Heart right ventricle (tissue), 16 donors: ENCODE data around the gene FAM13B. TPM values are rescaled to one million over a fixed set of nuclear protein-coding genes. Genes with fewer than 3 reads are reported as not detected.
"Not testable (repeated sequence)": the region's sequence is repeated elsewhere in the genome, so short reads cannot be mapped to it uniquely, and the experiment has no call there.

Experiments used
- ATAC-seq, 8 donors: fragments of 200-7000 bp; cut with Tn5 transposase; one replicate each; pipeline ENCODE4 v1.9.1; 2020; ENCODE audit warnings: mild to moderate bottlenecking in 8 of 8, moderate library complexity in 8 of 8, moderate number of reproducible peaks in 1 of 8
- DNase-seq, 2 donors: peaks; one replicate each; pipeline ENCODE4 v3.0.0-alpha.2; 2020
- H3K27ac ChIP-seq, 10 donors: fragments of 200-600 bp; sonication (generic) in 2 of 10; one replicate each; pipeline versions ENCODE4 v1.5.0 to v1.8.0; 2020 to 2022; ENCODE audit warnings: mild to moderate bottlenecking in 3 of 10
- H3K27me3 ChIP-seq, 7 donors: fragments of 200-600 bp; one replicate each; pipeline ENCODE4 v1.8.0; 2021 to 2022; ENCODE audit warnings: mild to moderate bottlenecking in 2 of 7
- H3K36me3 ChIP-seq, 9 donors: fragments of 200-600 bp; sonication (generic) in 1 of 9; one replicate each; pipeline versions ENCODE4 v1.5.0 to v1.8.0; 2020 to 2022; ENCODE audit warnings: mild to moderate bottlenecking in 2 of 9
- H3K4me1 ChIP-seq, 9 donors: fragments of 200-600 bp; sonication (generic) in 1 of 9; one replicate each; pipeline versions ENCODE4 v1.5.0 to v1.8.0; 2020 to 2022; ENCODE audit warnings: mild to moderate bottlenecking in 4 of 9
- H3K4me3 ChIP-seq, 10 donors: fragments of 200-600 bp; sonication (generic) in 2 of 10; one replicate each; pipeline versions ENCODE4 v1.5.0 to v1.8.0; 2020 to 2022; ENCODE audit warnings: mild to moderate bottlenecking in 7 of 10, moderate library complexity in 2 of 10
- H3K9me3 ChIP-seq, 11 donors: fragments of 200-600 bp in 10 of 11; sonication (generic) in 2 of 11; one replicate each; pipeline versions ENCODE4 v1.5.0 to v1.8.0; 2013 to 2022; ENCODE audit warnings: mild to moderate bottlenecking in 2 of 11, control low read depth in 1 of 11, moderate library complexity in 1 of 11
- WGBS, 2 donors: extraction: QIAGEN DNeasy Blood & Tissue Kit; methylation state at CpG; one replicate each; pipeline ENCODE4 v1.1.7; 2013; ENCODE audit warnings: inconsistent platforms in 1 of 2; 5-methylcytosine and 5-hydroxymethylcytosine counted together
- intact Hi-C, 10 donors: fragments of 100-400 bp; cut with DNase I; formaldehyde crosslinking; loops; one replicate each; pipeline versions ENCODE4 v1.11.1 to v1.14.2; 2022
- polyA plus RNA-seq, 2 donors: library from polyadenylated mRNA; stranded (reverse); fragments of 200-250 nt; gene quantifications; one replicate each; pipeline ENCODE4 v1.2.3, GENCODE V29; 2013
- total RNA-seq, 10 donors: library from RNA; stranded (reverse); fragmentation: NEBNext Ultra II Directional in 3 of 10; extraction: Animal tissue kit (Norgen Biotek cat#: 25700) in 3 of 10; gene quantifications; one replicate each; pipeline versions ENCODE4 v1.2.1 to v1.2.4, GENCODE V29; 2021 to 2023
- TF ChIP-seq, protein P1 (sequence below), 9 donors: fragments of 200-600 bp; sonication (generic) in 2 of 9; IDR thresholded peaks; one replicate each; pipeline versions ENCODE4 v1.5.0 to v1.8.0; 2021 to 2022; ENCODE audit warnings: antibody characterized with exemption in 9 of 9, mild to moderate bottlenecking in 5 of 9, moderate library complexity in 1 of 9
- donor health status: Arrhythmogenic right ventricular cardiomyopathy.
- donor health status: ischemic (EF 13 %, LVEDD 7.1; RV severe dilation, severe dysfunction).
- donor health status: healthy with polysubstance abuse.
- donor health status: DM: no; HTN: yes; CAD: no.
- donor health status: DM: no; HTN: no; CAD: no.
- donor health status: ischemic (EF 25% LVEDD 6.9; RV normal size, moderate dysfunction).
- donor health status: ischemic (EF 25% LVEDD 5.7; RV mildly dilated, moderate dysfunction).
- donor health status: healthy.
- donor health status: DM: yes; HTN: yes; CAD: no.
- donor health status: Ischemic cardiomyopathy.
- donor health status: ischemic (EF 35%, LVEDD 5.7; RV mildly dilated, moderate dysfunction).
- donor health status: nonischemic (EF 11% LVEDD 7.7; RV severe dilation, severe dysfunction).
- donor health status: DM: yes; HTN: yes; CAD: no.
- donor health status: PGD.
- donor health status: ischemic (EF 29% LVEDD 5.4; RV normal size, mild dysfunction).
- donor health status: nonischemic (EF 23%, LVEDD 6.1; RV moderate dilation, normal function).

The FAM13B gene
- total and polyA plus RNA-seq, 12 donors = 8.8 to 47.4 (median 31.6) TPM

DNA sequence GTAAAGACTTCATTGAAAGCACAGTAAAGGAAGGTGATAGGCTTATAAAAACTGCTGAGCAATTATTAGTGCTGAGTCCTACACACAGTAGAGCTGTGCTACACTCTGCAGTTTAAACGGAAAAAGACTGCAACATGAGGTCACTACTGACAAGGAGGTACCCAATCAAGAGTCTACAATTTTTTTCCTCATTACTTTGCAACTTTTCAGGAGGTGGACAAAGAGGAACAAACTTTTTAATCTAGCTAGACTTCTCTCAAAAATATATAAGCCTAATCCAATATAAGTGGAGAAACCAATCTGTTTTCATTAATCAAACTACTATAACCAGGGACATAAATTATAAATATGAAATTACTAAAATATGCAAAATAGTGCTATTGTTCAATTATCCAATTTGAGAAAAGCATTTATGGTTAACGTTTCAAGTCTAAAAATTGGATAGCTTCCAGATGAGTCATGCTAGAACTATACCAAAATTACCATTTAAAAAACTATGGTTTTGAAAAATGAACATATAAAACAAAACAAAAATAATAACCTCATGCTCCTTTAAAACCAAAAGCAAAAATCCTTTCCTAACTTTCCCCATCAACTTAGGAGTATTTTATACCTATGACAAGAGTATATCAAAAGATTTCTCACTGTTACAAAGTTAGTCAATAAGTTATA, 37.7 kb downstream of the FAM13B start:
- peaks cover 0 to 7% (median 0%) of the 10 kb centered on the region in 11 donors for H3K9me3 ChIP-seq
- TF ChIP-seq, protein P1, sequence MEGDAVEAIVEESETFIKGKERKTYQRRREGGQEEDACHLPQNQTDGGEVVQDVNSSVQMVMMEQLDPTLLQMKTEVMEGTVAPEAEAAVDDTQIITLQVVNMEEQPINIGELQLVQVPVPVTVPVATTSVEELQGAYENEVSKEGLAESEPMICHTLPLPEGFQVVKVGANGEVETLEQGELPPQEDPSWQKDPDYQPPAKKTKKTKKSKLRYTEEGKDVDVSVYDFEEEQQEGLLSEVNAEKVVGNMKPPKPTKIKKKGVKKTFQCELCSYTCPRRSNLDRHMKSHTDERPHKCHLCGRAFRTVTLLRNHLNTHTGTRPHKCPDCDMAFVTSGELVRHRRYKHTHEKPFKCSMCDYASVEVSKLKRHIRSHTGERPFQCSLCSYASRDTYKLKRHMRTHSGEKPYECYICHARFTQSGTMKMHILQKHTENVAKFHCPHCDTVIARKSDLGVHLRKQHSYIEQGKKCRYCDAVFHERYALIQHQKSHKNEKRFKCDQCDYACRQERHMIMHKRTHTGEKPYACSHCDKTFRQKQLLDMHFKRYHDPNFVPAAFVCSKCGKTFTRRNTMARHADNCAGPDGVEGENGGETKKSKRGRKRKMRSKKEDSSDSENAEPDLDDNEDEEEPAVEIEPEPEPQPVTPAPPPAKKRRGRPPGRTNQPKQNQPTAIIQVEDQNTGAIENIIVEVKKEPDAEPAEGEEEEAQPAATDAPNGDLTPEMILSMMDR (IDR thresholded peaks at IDR 0.05) = no peak
- no peak overlapping the region for H3K4me3 ChIP-seq
- ATAC-seq (peak in 6 of 8 donors; percentile 51 to 77 (median 58)), DNase-seq (no peak)
- peaks cover 0 to 53% (median 22%) of the 10 kb centered on the region in 9 donors for H3K4me1 ChIP-seq
- H3K36me3 ChIP-seq = peaks cover 0 to 56% (median 0%) of the 10 kb centered on the region in 9 donors
- 30% methylated on average over 2 of the region's 2 CpGs for WGBS, 2 donors
- intact Hi-C loops = no loop called here
- peak overlapping the region in 1 of 10 donors; percentile 22 for H3K27ac ChIP-seq
- no peaks in the 10 kb centered on the region for H3K27me3 ChIP-seq

DNA sequence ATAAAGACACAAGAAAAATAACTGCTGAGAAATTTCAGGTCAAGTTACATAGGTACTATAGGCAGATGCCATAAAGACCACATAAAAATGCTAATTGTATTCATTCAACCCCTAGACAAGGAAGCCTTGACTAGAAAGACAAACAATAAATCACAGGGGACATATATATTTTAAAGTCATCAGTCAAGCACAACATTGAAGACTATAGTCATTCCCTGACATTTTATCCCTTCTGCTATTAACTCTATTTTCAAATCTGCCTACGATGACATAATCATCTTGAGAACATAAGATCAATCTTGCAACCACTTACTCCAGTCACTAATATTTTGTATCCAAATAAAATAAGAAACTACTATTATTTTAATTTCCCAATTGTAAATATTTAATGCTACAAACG, 38.3 kb downstream of the FAM13B start:
- H3K36me3 ChIP-seq = peaks cover 0 to 57% (median under 1%) of the 10 kb centered on the region in 9 donors
- peaks cover 0 to 47% (median 21%) of the 10 kb centered on the region in 9 donors for H3K4me1 ChIP-seq

DNA sequence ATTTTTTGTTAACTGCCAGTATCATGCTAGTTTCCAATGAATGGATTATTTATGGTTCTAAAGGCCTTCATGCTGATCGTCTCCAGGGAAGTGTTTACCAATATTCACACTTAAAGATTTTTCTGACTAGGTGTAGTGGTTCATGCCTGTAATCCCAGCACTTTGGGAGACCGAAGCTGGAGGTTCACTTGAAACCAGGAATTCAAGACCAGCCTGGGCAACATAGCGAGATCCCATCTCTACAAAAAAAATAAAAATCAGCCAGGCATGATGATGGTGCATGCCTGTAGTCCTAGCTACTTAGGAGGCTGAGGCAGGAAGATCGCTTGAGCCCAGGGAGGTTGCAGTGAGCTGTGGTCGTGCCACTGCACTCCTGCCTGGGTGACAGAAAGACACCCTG, 43.5 kb downstream of the FAM13B start:
- ATAC-seq = no peak
- Histone ChIP-seq H3K9me3 (no peaks in the 10 kb centered on the region), H3K4me1 (peaks cover 0 to 19% (median 6%) of the 10 kb centered on the region in 9 donors), H3K27me3 (no peaks in the 10 kb centered on the region), H3K4me3 (no peak overlapping the region), H3K27ac (no peak overlapping the region), H3K36me3 (peaks cover 0 to 79% (median 10%) of the 10 kb centered on the region in 9 donors)
- TF ChIP-seq, protein P1 (IDR thresholded peaks at IDR 0.05) = no peak
- 97 to 98% methylated on average over 5 of the region's 5 CpGs for WGBS, 2 donors
- intact Hi-C loops = no loop called here
- no peak for DNase-seq

More for the DNA sequence above, 38.3 kb downstream of the FAM13B start:
- TF ChIP-seq, protein P1 (IDR thresholded peaks at IDR 0.05) = no peak
- Histone ChIP-seq H3K9me3 (peaks cover 0 to 7% (median 0%) of the 10 kb centered on the region in 11 donors), H3K4me3 (no peak overlapping the region), H3K27ac (peak overlapping the region in 1 of 10 donors; percentile 22), H3K27me3 (no peaks in the 10 kb centered on the region)
- DNase-seq = no peak
- WGBS, 2 donors = 61 to 87% methylated on average over 2 of the region's 2 CpGs
- no peak for ATAC-seq
- intact Hi-C loops = no loop called here

DNA sequence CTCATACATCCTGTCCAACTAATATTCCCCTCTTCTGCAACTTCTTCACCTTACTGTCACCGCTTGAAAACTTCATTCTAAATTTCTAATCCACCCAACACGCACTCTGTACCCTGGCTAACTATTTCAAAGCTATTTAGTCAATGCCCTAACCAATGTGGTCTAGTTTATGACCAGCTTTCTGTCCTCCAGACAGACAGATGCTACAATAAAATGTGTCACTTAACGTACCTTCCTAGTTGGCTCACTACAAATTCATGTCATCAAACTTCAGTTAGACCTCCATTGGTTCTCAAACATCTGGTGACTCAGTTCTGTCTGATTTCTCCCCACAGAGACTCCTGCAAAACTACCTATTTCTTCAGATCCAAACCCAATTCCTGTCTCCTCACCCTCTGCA, 57.7 kb downstream of the FAM13B start:
- TF ChIP-seq, protein P1 (IDR thresholded peaks at IDR 0.05) = no peak
- 98% methylated on average over 3 of the region's 3 CpGs for WGBS, 2 donors
- H3K27me3 ChIP-seq = no peaks in the 10 kb centered on the region
- H3K9me3 ChIP-seq = peaks cover 0 to 9% (median 0%) of the 10 kb centered on the region in 11 donors
- DNase-seq (no peak), ATAC-seq (no peak)
- peaks cover 0 to 55% (median 9%) of the 10 kb centered on the region in 9 donors for H3K36me3 ChIP-seq
- H3K4me3 ChIP-seq = no peak overlapping the region
- intact Hi-C loops = no loop called here
- no peaks in the 10 kb centered on the region for H3K4me1 ChIP-seq
- H3K27ac ChIP-seq = no peak overlapping the region

DNA sequence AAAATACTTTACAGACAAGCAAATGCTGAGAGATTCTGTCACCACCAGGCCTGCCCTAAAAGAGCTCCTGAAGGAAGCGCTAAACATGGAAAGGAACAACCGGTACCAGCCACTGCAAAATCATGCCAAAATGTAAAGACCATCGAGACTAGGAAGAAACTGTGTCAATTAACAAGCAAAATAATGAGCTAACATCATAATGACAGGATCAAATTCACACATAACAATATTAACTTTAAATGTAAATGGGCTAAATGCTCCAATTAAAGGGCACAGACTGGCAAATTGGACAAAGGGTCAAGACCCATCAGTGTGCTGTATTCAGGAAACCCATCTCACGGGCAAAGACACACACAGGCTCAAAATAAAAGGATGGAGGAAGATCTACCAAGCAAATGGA, 62.5 kb downstream of the FAM13B start:
- peaks cover 0 to 25% (median 3%) of the 10 kb centered on the region in 11 donors for H3K9me3 ChIP-seq
- H3K27me3 ChIP-seq, H3K4me1 ChIP-seq, H3K27ac ChIP-seq, intact Hi-C loops, DNase-seq, H3K4me3 ChIP-seq, ATAC-seq: not testable (repeated sequence)
- H3K36me3 ChIP-seq = peaks cover 0 to 42% (median 15%) of the 10 kb centered on the region in 9 donors
- WGBS, 2 donors = 95 to 97% methylated on average over 3 of the region's 4 CpGs
